Measurements from ENCODE around the gene FKBP11.
"Not testable (repeated sequence)": the region's sequence is repeated elsewhere in the genome, so short reads cannot be mapped to it uniquely, and the experiment has no call there.

Gene FKBP11

GRCh38 chr12:48910196-48910595, 15.1 kb downstream of the FKBP11 start:
- DNase-seq (ENCODE audit: low read depth), result no peak
- TF ChIP-seq CTCF (IDR thresholded peaks at IDR 0.05; ENCODE audit: control insufficient read depth, extremely low read depth, insufficient read depth), result no peak
- H3K4me3 ChIP-seq (ENCODE audit: low read depth, low read length), result no peak overlapping the region

- not testable (repeated sequence) for H3K4me3 ChIP-seq (ENCODE audit: low read depth, low read length); DNase-seq (ENCODE audit: low read depth)
Measured at GRCh38 chr12:48909698-48910097, 15.6 kb downstream of the FKBP11 start.

GRCh38 chr12:48907245-48907644, 18.0 kb downstream of the FKBP11 start:
- no peak for TF ChIP-seq CTCF (IDR thresholded peaks at IDR 0.05; ENCODE audit: control insufficient read depth, extremely low read depth, insufficient read depth)
- no peak overlapping the region for H3K4me3 ChIP-seq (ENCODE audit: low read depth, low read length)
- DNase-seq (ENCODE audit: low read depth), result no peak

- no peak for DNase-seq (ENCODE audit: low read depth)
- TF ChIP-seq CTCF (IDR thresholded peaks at IDR 0.05; ENCODE audit: control insufficient read depth, extremely low read depth, insufficient read depth), result 0 out of 2 replicates have a peak, but pooled peaks have one; percentile 8
- no peak overlapping the region for H3K4me3 ChIP-seq (ENCODE audit: low read depth, low read length)
Measured at GRCh38 chr12:48903982-48904411, 21.3 kb downstream of the FKBP11 start.

GRCh38 chr12:48903363-48903981, 21.8 kb downstream of the FKBP11 start:
- H3K4me3 ChIP-seq (ENCODE audit: low read depth, low read length), result no peak overlapping the region
- DNase-seq (ENCODE audit: low read depth), result no peak
- no peak for TF ChIP-seq CTCF (IDR thresholded peaks at IDR 0.05; ENCODE audit: control insufficient read depth, extremely low read depth, insufficient read depth)

GRCh38 chr12:48901278-48901677, 24.0 kb downstream of the FKBP11 start:
- no peak overlapping the region for H3K4me3 ChIP-seq (ENCODE audit: low read depth, low read length)
- no peak for TF ChIP-seq CTCF (IDR thresholded peaks at IDR 0.05; ENCODE audit: control insufficient read depth, extremely low read depth, insufficient read depth)
- DNase-seq (ENCODE audit: low read depth), result no peak

GRCh38 chr12:48899651-48900050, 25.6 kb downstream of the FKBP11 start:
- TF ChIP-seq CTCF (IDR thresholded peaks at IDR 0.05; ENCODE audit: control insufficient read depth, extremely low read depth, insufficient read depth), result no peak
- H3K4me3 ChIP-seq (ENCODE audit: low read depth, low read length), result no peak overlapping the region
- DNase-seq (ENCODE audit: low read depth), result no peak

All from LNCaP clone FGC (cell line).